GM12865 (cell line): ENCODE measurements around the gene MOCS2.

ENCODE experiments used
- DNase-seq: peaks from one replicate; pipeline ENCODE4 v3.0.0; 2010; ENCODE audit warnings: low read depth
- H3K4me3 ChIP-seq: 2 replicates; pipeline ENCODE4 v1.5.1; 2011; ENCODE audit warnings: mild to moderate bottlenecking, low read depth, low read length, control low read depth
- TF ChIP-seq, protein P1 (sequence below): IDR thresholded peaks from 2 replicates; pipeline ENCODE4 v1.5.1; 2011; ENCODE audit warnings: low read length, control low read depth, low read depth, inconsistent platforms; ENCODE audit not compliant: insufficient read depth; ENCODE audit errors: missing control alignments

Gene MOCS2

DNA sequence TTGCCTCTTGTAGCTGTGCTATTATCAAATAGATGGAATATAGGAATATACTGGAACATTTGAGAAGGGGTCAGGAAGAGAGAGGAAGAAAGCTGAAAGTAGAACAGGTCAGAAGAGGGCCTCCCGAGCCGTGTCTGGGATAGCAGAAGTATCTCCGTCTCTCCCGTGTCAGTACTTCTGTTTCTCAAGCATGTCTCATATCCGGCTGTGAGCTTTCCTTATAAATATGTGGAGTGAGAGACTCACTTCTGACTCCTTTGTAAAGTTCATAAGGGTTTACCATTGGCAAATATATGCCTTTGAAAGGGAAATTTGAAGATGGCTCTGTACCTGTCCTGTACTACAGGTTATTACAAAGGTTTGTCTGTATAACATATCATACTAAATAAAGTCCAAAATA lies 50.3 kb downstream of the MOCS2 start:
- no peak overlapping the region for H3K4me3 ChIP-seq
- DNase-seq: no peak
- TF ChIP-seq, protein P1, sequence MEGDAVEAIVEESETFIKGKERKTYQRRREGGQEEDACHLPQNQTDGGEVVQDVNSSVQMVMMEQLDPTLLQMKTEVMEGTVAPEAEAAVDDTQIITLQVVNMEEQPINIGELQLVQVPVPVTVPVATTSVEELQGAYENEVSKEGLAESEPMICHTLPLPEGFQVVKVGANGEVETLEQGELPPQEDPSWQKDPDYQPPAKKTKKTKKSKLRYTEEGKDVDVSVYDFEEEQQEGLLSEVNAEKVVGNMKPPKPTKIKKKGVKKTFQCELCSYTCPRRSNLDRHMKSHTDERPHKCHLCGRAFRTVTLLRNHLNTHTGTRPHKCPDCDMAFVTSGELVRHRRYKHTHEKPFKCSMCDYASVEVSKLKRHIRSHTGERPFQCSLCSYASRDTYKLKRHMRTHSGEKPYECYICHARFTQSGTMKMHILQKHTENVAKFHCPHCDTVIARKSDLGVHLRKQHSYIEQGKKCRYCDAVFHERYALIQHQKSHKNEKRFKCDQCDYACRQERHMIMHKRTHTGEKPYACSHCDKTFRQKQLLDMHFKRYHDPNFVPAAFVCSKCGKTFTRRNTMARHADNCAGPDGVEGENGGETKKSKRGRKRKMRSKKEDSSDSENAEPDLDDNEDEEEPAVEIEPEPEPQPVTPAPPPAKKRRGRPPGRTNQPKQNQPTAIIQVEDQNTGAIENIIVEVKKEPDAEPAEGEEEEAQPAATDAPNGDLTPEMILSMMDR: no peak

DNA sequence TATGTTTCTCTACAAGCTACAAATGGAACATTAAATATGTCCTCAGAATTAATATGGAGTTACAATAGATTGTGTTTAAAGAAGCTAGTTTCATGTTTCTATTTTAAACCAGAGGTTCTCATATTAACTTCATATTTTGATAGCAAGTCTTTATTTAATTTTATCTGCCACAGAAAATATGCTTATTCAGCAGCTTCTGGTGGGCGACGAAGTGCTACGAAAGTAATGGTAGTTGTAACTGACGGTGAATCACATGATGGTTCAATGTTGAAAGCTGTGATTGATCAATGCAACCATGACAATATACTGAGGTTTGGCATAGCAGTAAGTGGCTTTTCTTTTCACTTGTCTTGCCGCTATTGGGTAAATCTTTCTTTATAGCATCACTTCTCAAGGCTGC lies 54.2 kb downstream of the MOCS2 start:
- DNase-seq: no peak
- TF ChIP-seq, protein P1: no peak
- H3K4me3 ChIP-seq: no peak overlapping the region

DNA sequence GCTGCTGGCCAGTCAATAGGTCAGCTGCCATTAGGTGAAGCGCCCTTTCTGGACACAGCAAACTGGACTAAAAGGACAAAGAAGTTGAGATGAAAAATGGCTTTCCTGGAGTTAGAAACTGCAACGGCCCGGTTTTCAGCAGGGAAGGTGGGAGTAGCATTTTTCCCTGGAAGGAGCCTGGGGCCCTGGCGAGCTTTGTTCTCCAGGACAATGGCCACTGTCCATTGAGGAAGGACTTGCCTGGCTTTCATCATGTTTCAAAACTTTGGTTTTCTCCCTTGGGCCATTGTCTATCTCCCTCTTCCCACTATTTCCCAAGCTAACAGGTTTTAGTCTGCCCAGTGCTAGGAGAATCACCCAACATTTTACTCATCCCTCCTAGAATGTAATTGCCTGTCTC lies 56.2 kb downstream of the MOCS2 start:
- H3K4me3 ChIP-seq: no peak overlapping the region
- TF ChIP-seq, protein P1: no peak
- no peak for DNase-seq

DNA sequence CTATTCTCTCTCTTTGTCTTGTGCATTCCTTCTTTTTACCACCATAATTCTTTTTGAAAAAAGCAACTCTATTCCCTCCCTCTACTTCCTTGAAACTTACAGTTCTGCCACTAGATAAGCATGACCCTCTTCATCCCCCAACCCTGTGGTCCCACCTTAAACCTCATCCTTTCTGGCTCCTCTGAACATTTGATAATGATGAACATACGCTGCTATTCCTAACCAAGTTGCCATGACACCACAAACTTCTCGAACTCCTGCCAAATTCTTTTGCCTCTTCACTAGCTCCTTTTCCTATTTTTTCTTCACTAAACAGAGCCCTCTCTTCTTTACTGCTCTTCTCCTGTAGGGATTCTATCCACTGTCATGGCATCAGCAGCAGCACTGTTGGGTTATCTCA lies 57.1 kb downstream of the MOCS2 start:
- DNase-seq: no peak
- TF ChIP-seq, protein P1: no peak
- H3K4me3 ChIP-seq: no peak overlapping the region

DNA sequence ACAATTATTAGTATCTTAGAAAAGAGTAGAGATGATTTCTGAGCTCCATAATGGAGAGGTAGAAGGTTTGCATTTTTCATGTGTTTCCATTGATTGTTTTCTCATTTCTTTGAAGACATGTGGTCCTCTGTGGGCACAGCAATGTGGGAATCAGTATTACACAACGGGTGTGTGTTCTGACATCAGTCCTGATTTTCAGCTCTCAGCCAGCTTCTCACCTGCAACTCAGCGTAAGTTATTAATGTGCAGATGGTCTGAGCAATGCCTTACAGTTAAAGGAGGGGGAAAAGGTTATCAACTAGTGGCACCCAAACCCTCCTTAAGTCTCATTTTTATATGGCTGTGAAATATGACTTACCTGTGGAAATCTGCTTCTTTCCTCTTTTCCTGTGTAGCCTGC lies 61.3 kb downstream of the MOCS2 start:
- no peak overlapping the region for H3K4me3 ChIP-seq
- DNase-seq: no peak
- TF ChIP-seq, protein P1: no peak
